IPS DF 4.7 (cell line): ENCODE measurements around the gene MACROD2.
A peak's percentile ranks its signal among the peaks of the same experiment; 100 is the strongest.

Experiments used
- DNase-seq: peaks from one replicate; pipeline ENCODE4 v3.0.0-alpha.2; 2013; ENCODE audit warnings: low spot score; ENCODE audit errors: extremely low read depth

MACROD2 gene

DNA sequence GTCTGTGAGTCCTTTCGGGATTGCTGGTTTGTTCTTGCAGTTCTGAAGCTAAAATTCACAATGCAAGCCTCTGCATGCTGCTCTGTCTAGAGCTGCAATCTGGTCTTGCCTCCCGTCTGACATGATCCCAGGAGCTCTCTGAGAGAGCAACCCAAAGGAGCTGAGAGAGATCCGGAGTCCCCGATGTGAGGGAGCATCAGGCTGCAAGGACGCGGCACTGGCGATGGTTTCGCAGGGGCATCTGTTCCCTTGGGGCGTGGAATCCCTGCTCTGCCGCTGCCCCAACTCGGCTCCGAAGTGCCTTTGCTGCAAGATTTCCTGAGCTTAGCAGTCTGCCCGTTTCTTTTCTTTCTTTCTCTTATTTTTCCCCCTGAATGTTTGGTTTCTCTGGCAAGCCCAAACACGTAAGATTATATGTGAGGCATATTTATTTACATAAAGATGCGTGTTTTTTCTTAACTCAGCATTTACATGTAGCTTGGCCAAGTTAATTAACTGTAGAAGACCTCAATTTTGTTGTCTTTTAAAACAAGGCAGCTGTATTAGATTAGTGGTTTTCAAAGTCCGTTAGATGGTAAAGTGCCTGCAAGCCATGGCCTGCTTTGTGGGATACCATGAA lies 1704.9 kb downstream of the MACROD2 start:
- no peak for DNase-seq

- no peak for DNase-seq
These were observed 1706.8 kb downstream of the MACROD2 start for GRCh38 chr20:15702161-15702560.

GRCh38 chr20:15703171-15703911 lies 1708.0 kb downstream of the MACROD2 start:
- no peak for DNase-seq

GRCh38 chr20:15705975-15706374 lies 1710.7 kb downstream of the MACROD2 start:
- no peak for DNase-seq

DNA sequence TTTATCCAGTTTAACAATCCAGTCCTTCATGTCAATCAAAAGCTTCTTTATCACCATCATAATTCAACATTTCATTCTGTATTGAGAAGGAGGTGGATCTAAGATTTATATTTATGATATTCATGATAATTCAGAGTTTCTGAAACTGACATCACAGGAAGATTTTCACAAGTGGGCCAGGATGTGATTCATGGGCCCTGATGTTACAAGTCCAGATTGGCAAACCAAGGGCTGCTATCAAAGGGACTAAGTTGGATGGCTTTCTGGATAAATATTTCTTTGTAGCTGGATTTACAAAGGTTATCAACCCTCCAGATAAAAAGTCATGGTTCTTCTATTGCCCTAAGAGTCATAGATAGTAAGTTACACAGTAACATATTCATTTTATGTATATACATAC lies 1711.4 kb downstream of the MACROD2 start:
- no peak for DNase-seq

GRCh38 chr20:15708984-15709598 lies 1713.8 kb downstream of the MACROD2 start:
- peak; percentile 46 for DNase-seq

- no peak for DNase-seq
These were observed 1715.3 kb downstream of the MACROD2 start for GRCh38 chr20:15710636-15711035.

DNA sequence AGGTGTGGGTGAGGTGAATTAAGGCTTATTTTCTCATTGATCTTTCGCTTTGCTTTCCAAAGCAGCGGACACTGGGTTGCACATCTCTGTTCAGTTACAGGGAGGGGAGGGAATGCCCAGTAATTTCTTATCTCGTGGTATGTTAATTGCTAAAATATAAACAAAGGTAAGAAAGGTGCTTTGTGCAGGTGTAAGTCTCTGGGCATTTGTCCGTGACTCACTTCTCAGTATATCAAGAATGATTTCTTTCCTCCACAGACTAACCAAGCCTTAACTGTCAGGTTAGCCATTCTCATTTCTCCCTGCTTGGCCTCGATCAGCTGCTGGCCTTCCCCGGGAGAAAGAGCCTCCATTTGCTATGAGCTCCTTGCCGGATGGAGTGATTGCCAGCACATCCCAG lies 1715.9 kb downstream of the MACROD2 start:
- DNase-seq = no peak

GRCh38 chr20:15716256-15716655 lies 1720.9 kb downstream of the MACROD2 start:
- DNase-seq = no peak

GRCh38 chr20:15726416-15726815 lies 1731.1 kb downstream of the MACROD2 start:
- no peak for DNase-seq

DNA sequence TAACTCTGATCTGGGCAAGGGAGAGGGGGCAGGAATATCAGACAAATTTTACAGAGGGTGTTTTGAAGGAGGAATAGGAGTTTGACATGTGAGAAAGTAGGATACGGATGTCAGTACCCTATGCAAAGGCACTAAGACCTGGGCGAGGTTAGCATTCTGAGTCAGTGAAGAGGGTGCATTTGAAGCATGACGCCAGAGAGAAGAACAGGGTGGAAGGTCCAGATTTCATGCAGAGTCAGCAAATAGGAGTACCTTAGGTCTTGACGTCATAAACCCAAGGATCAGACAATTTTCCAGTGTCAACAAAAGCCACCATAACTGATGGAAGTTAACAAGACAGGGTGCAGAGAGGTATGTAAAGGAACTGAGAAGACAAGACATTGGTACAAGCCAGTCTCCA lies 1738.7 kb downstream of the MACROD2 start:
- no peak for DNase-seq

DNA sequence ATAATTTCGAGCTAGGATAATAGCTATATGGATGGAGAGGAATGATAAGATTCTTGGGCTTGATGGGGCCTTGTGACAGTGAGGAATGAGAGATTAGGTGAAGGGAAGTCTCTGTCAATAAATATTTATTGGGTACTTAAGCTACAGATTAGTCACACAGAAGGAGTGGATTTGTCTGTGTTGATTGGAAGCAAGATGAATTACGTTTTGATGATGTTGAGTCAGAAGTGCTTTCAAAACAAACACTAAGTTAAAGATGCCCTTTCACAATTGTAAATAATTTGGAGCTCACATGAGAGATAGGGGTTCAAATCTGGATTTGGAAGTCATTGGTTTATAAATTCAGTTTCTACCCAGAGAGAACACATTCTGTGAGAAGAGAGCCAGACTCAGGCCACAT lies 1743.7 kb downstream of the MACROD2 start:
- DNase-seq = no peak

GRCh38 chr20:15740046-15740775 lies 1744.9 kb downstream of the MACROD2 start:
- DNase-seq = no peak

DNA sequence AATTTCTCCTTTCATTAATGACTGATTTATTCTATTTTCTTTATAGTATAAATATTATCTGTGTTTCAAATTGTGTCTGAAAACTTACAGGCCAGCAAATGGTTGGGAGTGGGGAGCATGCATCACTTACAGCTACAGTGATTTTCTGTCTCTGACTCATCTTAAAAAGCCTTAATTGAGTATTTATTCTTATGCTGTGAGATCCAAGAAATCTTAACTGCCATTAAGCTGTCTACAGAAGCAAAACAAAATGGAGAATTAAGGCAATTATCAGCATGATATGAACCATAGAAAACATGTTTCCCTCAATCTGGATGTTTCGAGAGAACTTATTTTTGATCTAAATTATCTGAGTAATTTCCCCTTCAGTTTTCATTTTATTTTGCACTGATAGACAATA lies 1746.8 kb downstream of the MACROD2 start:
- DNase-seq = no peak

GRCh38 chr20:15742627-15743026 lies 1747.3 kb downstream of the MACROD2 start:
- DNase-seq = no peak

DNA sequence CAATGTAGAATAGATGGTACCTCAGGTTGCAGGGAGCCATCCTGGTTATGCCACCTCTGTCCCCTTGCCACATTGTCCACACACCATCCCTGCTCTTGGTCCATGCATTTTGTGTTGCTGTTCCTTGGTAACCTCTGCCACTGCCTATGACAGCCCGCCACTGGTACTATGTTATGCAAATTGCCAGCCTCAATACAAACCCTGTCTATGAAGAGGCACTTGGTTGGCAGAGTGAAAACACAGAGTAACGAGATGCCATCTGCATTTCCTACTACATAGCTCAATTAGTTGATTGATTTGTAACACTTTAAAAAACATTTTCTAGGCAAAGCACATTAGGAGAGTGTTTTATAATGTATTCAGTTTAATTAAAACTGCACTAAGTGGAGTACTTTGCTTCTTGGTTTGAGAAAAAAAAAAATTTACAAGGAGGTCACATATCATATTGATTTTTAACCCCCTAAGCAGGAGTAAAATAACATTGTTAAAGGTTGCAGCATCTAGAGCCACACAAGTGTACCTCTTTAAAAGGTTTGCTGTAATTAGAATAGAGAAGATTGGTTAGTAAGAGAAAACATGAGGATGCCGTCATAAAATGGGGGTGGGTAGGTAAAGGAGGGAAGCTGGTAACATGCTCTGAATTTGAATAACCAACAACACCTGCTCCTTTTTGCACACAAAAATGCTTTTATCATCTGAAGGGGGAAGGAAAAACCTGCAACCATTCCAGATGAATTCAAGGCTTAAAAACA lies 1760.9 kb downstream of the MACROD2 start:
- DNase-seq = no peak

GRCh38 chr20:15756754-15757115 lies 1761.4 kb downstream of the MACROD2 start:
- DNase-seq = no peak

DNA sequence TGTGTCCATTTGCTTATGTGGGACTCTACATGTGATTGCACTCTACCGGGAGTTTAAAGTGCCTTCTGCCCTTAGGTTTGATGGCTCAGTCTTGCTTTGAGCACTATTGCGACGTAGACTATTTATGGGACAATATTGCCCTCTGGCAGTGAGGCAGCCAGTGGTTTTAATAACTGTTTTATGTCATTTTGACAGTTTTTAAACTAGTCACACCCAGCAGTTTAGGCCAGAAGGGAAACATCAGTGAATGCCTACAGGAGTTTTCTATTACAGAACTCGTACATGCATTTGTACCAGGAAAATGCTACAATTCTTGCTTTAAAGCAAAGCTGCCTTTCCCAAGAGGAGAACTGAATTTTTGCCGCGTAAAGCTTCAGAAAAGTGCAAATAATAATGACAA lies 1764.3 kb downstream of the MACROD2 start:
- DNase-seq = no peak

- no peak for DNase-seq
These were observed 1764.8 kb downstream of the MACROD2 start for GRCh38 chr20:15760001-15760621.

- no peak for DNase-seq
These were observed 1768.0 kb downstream of the MACROD2 start for GRCh38 chr20:15763366-15763765.

GRCh38 chr20:15767586-15767985 lies 1772.3 kb downstream of the MACROD2 start:
- no peak for DNase-seq
